ENCODE results near the gene GNPDA1. TPM values are rescaled to one million over a fixed set of nuclear protein-coding genes. Genes with fewer than 3 reads are reported as not detected.

The GNPDA1 gene
- total RNA-seq, 1 donor from 2014 or later = 20.2 TPM

- H3K9me3 Mint-ChIP-seq (ENCODE audit: unreplicated experiment) = peaks cover 3% of the 10 kb centered on the region
- no peak overlapping the region for H3K4me3 Mint-ChIP-seq (ENCODE audit: unreplicated experiment)
- DNase-seq = no peak
- H3K4me1 Mint-ChIP-seq (ENCODE audit: low read depth, unreplicated experiment) = no peaks in the 10 kb centered on the region
- H3K27ac Mint-ChIP-seq (ENCODE audit: unreplicated experiment) = no peak overlapping the region
- H3K27me3 Mint-ChIP-seq (ENCODE audit: unreplicated experiment) = peaks cover 6% of the 10 kb centered on the region
- TF ChIP-seq CTCF (IDR thresholded peaks at IDR 0.05; ENCODE audit: partially characterized antibody, unreplicated experiment) = no peak
- H3K36me3 Mint-ChIP-seq (ENCODE audit: unreplicated experiment) = peaks cover 7% of the 10 kb centered on the region
Observed at GRCh38 chr5:142020122-142020659, 7.4 kb upstream of the GNPDA1 start.

GRCh38 chr5:142017832-142018427, 5.1 kb upstream of the GNPDA1 start:
- Mint-ChIP-seq H3K4me3 (ENCODE audit: unreplicated experiment) (no peak overlapping the region), H3K27ac (ENCODE audit: unreplicated experiment) (no peak overlapping the region), H3K36me3 (ENCODE audit: unreplicated experiment) (peaks cover 7% of the 10 kb centered on the region), H3K4me1 (ENCODE audit: low read depth, unreplicated experiment) (no peaks in the 10 kb centered on the region), H3K27me3 (ENCODE audit: unreplicated experiment) (peaks cover 4% of the 10 kb centered on the region), H3K9me3 (ENCODE audit: unreplicated experiment) (peaks cover 3% of the 10 kb centered on the region)
- DNase-seq = no peak
- no peak for TF ChIP-seq CTCF (IDR thresholded peaks at IDR 0.05; ENCODE audit: partially characterized antibody, unreplicated experiment)

DNA sequence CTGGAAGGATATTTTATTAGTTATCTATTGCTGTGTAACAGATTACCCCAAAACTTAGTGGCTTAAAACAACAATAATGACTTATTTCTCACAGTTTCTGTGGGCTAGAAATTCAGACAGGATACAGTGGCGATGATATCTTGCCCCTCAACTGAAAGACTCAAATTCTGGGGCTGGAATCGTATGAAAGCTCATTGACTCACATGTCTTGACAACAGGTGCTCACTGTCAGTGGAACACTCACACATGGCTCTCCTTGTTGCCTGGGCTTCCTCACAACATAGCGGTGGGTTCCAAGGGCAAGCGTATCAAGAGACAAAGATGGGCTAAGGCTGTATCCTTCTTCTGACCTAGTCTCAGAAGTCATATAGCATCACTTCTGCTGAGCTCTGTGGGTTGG, 3.7 kb upstream of the GNPDA1 start:
- DNase-seq = no peak
- Mint-ChIP-seq H3K27ac (ENCODE audit: unreplicated experiment) (no peak overlapping the region), H3K36me3 (ENCODE audit: unreplicated experiment) (peaks cover 7% of the 10 kb centered on the region), H3K9me3 (ENCODE audit: unreplicated experiment) (peaks cover 3% of the 10 kb centered on the region), H3K4me3 (ENCODE audit: unreplicated experiment) (no peak overlapping the region), H3K27me3 (ENCODE audit: unreplicated experiment) (peaks cover 5% of the 10 kb centered on the region), H3K4me1 (ENCODE audit: low read depth, unreplicated experiment) (no peaks in the 10 kb centered on the region)
- TF ChIP-seq CTCF (IDR thresholded peaks at IDR 0.05; ENCODE audit: partially characterized antibody, unreplicated experiment) = no peak

- Mint-ChIP-seq H3K27ac (ENCODE audit: unreplicated experiment) (no peak overlapping the region), H3K27me3 (ENCODE audit: unreplicated experiment) (peaks cover 6% of the 10 kb centered on the region), H3K9me3 (ENCODE audit: unreplicated experiment) (peaks cover 3% of the 10 kb centered on the region), H3K4me3 (ENCODE audit: unreplicated experiment) (no peak overlapping the region), H3K36me3 (ENCODE audit: unreplicated experiment) (peaks cover 7% of the 10 kb centered on the region), H3K4me1 (ENCODE audit: low read depth, unreplicated experiment) (no peaks in the 10 kb centered on the region)
- no peak for DNase-seq
- TF ChIP-seq CTCF (IDR thresholded peaks at IDR 0.05; ENCODE audit: partially characterized antibody, unreplicated experiment) = no peak
Observed at GRCh38 chr5:142015781-142016533, 3.1 kb upstream of the GNPDA1 start.
